Esophagus (tissue), 2 donors: ENCODE results near the gene COL27A1. TPM values are rescaled to one million over a fixed set of nuclear protein-coding genes. Genes with fewer than 3 reads are reported as not detected.
"Not testable (repeated sequence)": the region's sequence is repeated elsewhere in the genome, so short reads cannot be mapped to it uniquely, and the experiment has no call there.

Experiments used
- H3K27ac ChIP-seq, 2 donors: one replicate each; pipeline ENCODE4 v1.5.1; 2013; ENCODE audit warnings: low read depth in 2 of 2, mild to moderate bottlenecking in 2 of 2, inconsistent platforms in 1 of 2, low read length in 1 of 2, moderate library complexity in 1 of 2
- H3K27me3 ChIP-seq, 2 donors: one replicate each; pipeline ENCODE4 v1.6.1; 2013; ENCODE audit warnings: low read length in 2 of 2, control low read depth in 1 of 2, mild to moderate bottlenecking in 1 of 2; ENCODE audit not compliant: insufficient read depth in 2 of 2, control insufficient read depth in 1 of 2
- H3K36me3 ChIP-seq, 2 donors: one replicate each; pipeline ENCODE4 v1.6.1; 2013; ENCODE audit warnings: low read length in 1 of 2; ENCODE audit not compliant: control insufficient read depth in 2 of 2, insufficient read depth in 2 of 2
- H3K4me1 ChIP-seq, 2 donors: one replicate each; pipeline ENCODE4 v1.6.1; 2013; ENCODE audit warnings: low read length in 1 of 2; ENCODE audit not compliant: control insufficient read depth in 2 of 2, insufficient read depth in 2 of 2
- H3K4me3 ChIP-seq, 2 donors: one replicate each; pipeline ENCODE4 v1.5.1; 2013; ENCODE audit warnings: low read length in 2 of 2, mild to moderate bottlenecking in 2 of 2, low read depth in 1 of 2, moderate library complexity in 1 of 2
- H3K9me3 ChIP-seq, 2 donors: one replicate each; pipeline ENCODE4 v1.6.1; 2013; ENCODE audit warnings: mild to moderate bottlenecking in 2 of 2, low read depth in 1 of 2, low read length in 1 of 2, moderate library complexity in 1 of 2; ENCODE audit not compliant: control insufficient read depth in 2 of 2, insufficient read depth in 1 of 2
- WGBS, 2 donors: extraction: QIAGEN DNeasy Blood & Tissue Kit; methylation state at CpG; one replicate each; pipeline ENCODE4 v1.1.7; 2013; 5-methylcytosine and 5-hydroxymethylcytosine counted together
- polyA plus RNA-seq, 2 donors: library from polyadenylated mRNA; stranded (reverse); fragments of 200-250 nt; gene quantifications; one replicate each; pipeline ENCODE4 v1.2.3, GENCODE V29; 2013
- donor health status: healthy with polysubstance abuse.
- donor health status: Bipolar disorder and iron deficiency.

Gene COL27A1
- polyA plus RNA-seq, 2 donors = 7.2 to 32.6 TPM

DNA sequence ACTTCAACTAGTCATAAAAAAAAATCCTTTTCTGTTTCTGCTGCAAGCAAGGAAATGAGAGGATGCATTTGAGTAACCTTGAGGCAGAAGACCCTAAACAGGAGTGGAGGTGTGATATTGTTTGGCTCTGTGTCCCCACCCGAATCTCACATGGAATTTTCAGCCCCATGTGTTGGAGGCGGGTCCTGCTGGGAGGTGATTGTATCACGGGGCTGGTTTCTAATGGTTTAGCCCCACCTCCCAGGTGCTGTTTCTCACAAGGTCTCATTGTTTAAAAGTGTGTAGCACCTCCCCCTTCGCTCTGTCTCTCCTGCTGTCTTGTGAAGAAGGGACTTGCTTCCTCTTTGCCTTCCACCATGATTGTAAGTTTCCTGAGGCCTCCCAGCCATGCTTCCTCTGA lies 178.4 kb downstream of the COL27A1 start:
- WGBS, 2 donors = 78 to 87% methylated on average over 2 to 3 of the region's 4 CpGs
- not testable (repeated sequence) for H3K27ac ChIP-seq, H3K27me3 ChIP-seq, H3K9me3 ChIP-seq, H3K4me3 ChIP-seq, H3K4me1 ChIP-seq
- H3K36me3 ChIP-seq = peaks cover 0 to 12% of the 10 kb centered on the region in 2 donors

DNA sequence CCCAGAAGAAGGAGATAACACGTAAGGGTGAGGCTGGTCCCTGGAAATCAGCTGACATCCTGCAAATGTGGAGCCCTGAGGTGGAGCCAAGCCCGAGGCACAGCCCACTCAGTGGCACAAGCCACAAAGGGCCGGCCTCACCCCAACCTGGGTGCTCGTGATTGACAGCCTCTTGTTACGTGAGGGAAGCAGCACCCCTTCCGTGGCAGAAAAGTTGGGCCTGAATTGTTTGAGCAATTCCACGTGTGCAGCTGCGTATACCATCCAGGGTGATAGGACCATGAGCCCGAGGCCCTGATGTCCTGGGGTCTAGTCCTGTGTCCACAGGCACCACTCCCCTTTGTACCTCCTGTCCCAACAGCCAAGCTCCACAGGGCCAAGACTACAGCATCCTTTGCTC lies 179.2 kb downstream of the COL27A1 start:
- no peaks in the 10 kb centered on the region for H3K9me3 ChIP-seq
- H3K36me3 ChIP-seq = peaks cover 0 to 12% of the 10 kb centered on the region in 2 donors
- 90 to 92% methylated on average over 8 to 9 of the region's 9 CpGs for WGBS, 2 donors

GRCh38 chr9:114335745-114336144 lies 180.4 kb downstream of the COL27A1 start:
- H3K27ac ChIP-seq = no peak overlapping the region
- H3K4me1 ChIP-seq = no peaks in the 10 kb centered on the region
- 63 to 74% methylated on average over 2 of the region's 2 CpGs for WGBS, 2 donors
- H3K9me3 ChIP-seq = no peaks in the 10 kb centered on the region
- H3K27me3 ChIP-seq = no peaks in the 10 kb centered on the region
- no peak overlapping the region for H3K4me3 ChIP-seq
- peaks cover 0 to 19% of the 10 kb centered on the region in 2 donors for H3K36me3 ChIP-seq

More for the DNA sequence above, 179.2 kb downstream of the COL27A1 start:
- no peak overlapping the region for H3K27ac ChIP-seq
- H3K27me3 ChIP-seq = no peaks in the 10 kb centered on the region
- no peak overlapping the region for H3K4me3 ChIP-seq
- no peaks in the 10 kb centered on the region for H3K4me1 ChIP-seq

DNA sequence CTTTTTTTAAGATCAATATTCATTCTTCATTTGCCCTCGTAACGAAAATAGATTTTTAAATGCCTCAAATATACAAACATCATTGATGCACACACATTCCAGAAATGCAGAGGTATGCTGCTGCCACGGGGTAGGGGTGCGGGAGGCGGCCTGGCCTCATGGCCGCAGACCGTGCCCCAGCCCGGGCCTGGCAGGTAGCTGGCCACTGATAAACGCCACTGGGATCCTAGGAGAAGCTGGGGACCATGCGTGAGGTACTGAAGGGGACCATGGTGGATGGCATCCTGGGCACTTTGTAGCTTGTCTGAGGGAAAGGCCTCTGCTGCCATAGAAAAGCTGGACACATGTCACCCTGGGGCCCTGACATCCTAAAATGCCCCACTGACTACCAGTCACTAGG lies 180.8 kb downstream of the COL27A1 start:
- H3K36me3 ChIP-seq = peaks cover 0 to 20% of the 10 kb centered on the region in 2 donors
- H3K4me3 ChIP-seq = no peak overlapping the region
- no peaks in the 10 kb centered on the region for H3K4me1 ChIP-seq
- H3K27me3 ChIP-seq = no peaks in the 10 kb centered on the region
- WGBS, 2 donors = 78 to 82% methylated on average over 10 of the region's 10 CpGs
- no peak overlapping the region for H3K27ac ChIP-seq
- H3K9me3 ChIP-seq = no peaks in the 10 kb centered on the region

- no peaks in the 10 kb centered on the region for H3K9me3 ChIP-seq
- H3K4me3 ChIP-seq = no peak overlapping the region
- H3K27ac ChIP-seq = no peak overlapping the region
- no peaks in the 10 kb centered on the region for H3K27me3 ChIP-seq
- no peaks in the 10 kb centered on the region for H3K4me1 ChIP-seq
- 92 to 93% methylated on average over 23 of the region's 23 CpGs for WGBS, 2 donors
- H3K36me3 ChIP-seq = peaks cover under 1 to 27% of the 10 kb centered on the region in 2 donors
These were observed 181.5 kb downstream of the COL27A1 start for GRCh38 chr9:114336699-114337395.

GRCh38 chr9:114338187-114338586 lies 182.8 kb downstream of the COL27A1 start:
- Histone ChIP-seq H3K27ac (no peak overlapping the region), H3K27me3 (no peaks in the 10 kb centered on the region), H3K4me1 (no peaks in the 10 kb centered on the region), H3K4me3 (no peak overlapping the region), H3K9me3 (no peaks in the 10 kb centered on the region), H3K36me3 (peaks cover 6 to 32% of the 10 kb centered on the region in 2 donors)
- 88 to 98% methylated on average over 2 of the region's 2 CpGs for WGBS, 2 donors

GRCh38 chr9:114339130-114339908 lies 184.0 kb downstream of the COL27A1 start:
- peaks cover 12 to 40% of the 10 kb centered on the region in 2 donors for H3K36me3 ChIP-seq
- no peak overlapping the region for H3K27ac ChIP-seq
- no peak overlapping the region for H3K4me3 ChIP-seq
- peaks cover 0 to 3% of the 10 kb centered on the region in 2 donors for H3K4me1 ChIP-seq
- 86 to 87% methylated on average over 16 of the region's 16 CpGs for WGBS, 2 donors
- no peaks in the 10 kb centered on the region for H3K27me3 ChIP-seq
- H3K9me3 ChIP-seq = no peaks in the 10 kb centered on the region

DNA sequence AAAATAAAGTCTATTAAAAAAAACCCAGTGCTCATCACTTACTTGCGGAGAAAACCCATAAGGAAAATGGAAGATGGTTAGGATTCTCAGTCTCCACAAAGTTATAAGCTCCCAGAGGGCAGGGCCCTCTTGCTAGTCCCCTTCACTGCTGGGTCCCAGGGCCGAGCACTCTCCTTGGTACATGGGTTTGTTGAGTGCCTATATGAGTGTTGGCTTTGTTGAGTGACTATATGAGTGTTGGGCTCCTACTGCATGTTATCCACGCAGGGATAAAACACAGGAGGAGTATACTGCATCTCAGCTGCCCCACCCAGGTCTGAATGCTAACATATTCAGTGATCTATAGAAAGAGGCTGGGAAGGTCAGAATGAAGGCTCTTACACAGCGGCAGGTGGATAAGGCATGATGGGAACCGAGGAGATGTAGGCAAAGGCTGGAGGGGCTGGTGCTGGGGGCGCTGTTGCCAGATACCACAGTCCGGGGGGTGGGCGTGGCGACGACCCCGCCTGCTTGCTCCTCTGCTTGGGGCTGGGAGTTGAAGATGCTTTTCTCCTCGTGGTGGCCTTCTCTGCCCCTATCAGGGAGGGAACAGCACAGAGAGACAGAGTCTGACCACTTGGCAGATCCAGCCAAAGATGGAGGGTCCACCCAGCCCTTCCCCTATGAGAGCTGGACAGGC lies 186.0 kb downstream of the COL27A1 start:
- WGBS, 2 donors = 89 to 90% methylated on average over 12 of the region's 12 CpGs
- H3K36me3 ChIP-seq = peaks cover 17 to 50% of the 10 kb centered on the region in 2 donors

GRCh38 chr9:114341991-114342390 lies 186.7 kb downstream of the COL27A1 start:
- no peaks in the 10 kb centered on the region for H3K9me3 ChIP-seq
- 93 to 95% methylated on average over 4 of the region's 4 CpGs for WGBS, 2 donors
- no peak overlapping the region for H3K27ac ChIP-seq
- H3K4me1 ChIP-seq = peaks cover 0 to 3% of the 10 kb centered on the region in 2 donors
- H3K36me3 ChIP-seq = peaks cover 23 to 49% of the 10 kb centered on the region in 2 donors
- no peak overlapping the region for H3K4me3 ChIP-seq
- no peaks in the 10 kb centered on the region for H3K27me3 ChIP-seq

More for the DNA sequence above, 186.0 kb downstream of the COL27A1 start:
- H3K4me3 ChIP-seq = no peak overlapping the region
- no peaks in the 10 kb centered on the region for H3K9me3 ChIP-seq
- peaks cover 0 to 3% of the 10 kb centered on the region in 2 donors for H3K4me1 ChIP-seq
- H3K27me3 ChIP-seq = no peaks in the 10 kb centered on the region
- no peak overlapping the region for H3K27ac ChIP-seq
